ENCODE results near the gene TRAF3IP3. TPM values are rescaled to one million over a fixed set of nuclear protein-coding genes. Genes with fewer than 3 reads are reported as not detected.

Gene TRAF3IP3
- total RNA-seq, 6 donors from 2014 or later, result 6.4 to 58.7 (median 10.8) TPM

GRCh38 chr1:209767706-209768105 is 11.9 kb downstream of the TRAF3IP3 start:
- peak overlapping the region in 3 of 4 donors; percentile 73 to 81 (median 77) for H3K27ac ChIP-seq
- DNase-seq, result no peak
- H3K9me3 ChIP-seq, result no peaks in the 10 kb centered on the region
- no peak overlapping the region for H3K4me3 ChIP-seq
- H3K27me3 ChIP-seq, result no peaks in the 10 kb centered on the region
- H3K36me3 ChIP-seq, result no peaks in the 10 kb centered on the region
- ATAC-seq (ENCODE audit: low FRiP score in 2 of 2), result peak in 1 of 2 donors; percentile 52
- TF ChIP-seq POLR2AphosphoS5 (IDR thresholded peaks at IDR 0.05), result no peak
- no peak for TF ChIP-seq EP300 (IDR thresholded peaks at IDR 0.05)
- no peak for TF ChIP-seq POLR2A (IDR thresholded peaks at IDR 0.05)
- no peak for TF ChIP-seq CTCF (IDR thresholded peaks at IDR 0.05)
- peaks cover 22 to 28% (median 24%) of the 10 kb centered on the region in 4 donors for H3K4me1 ChIP-seq

GRCh38 chr1:209768354-209768774 is 12.5 kb downstream of the TRAF3IP3 start:
- Histone ChIP-seq H3K9me3 (no peaks in the 10 kb centered on the region), H3K4me3 (peak overlapping the region in 3 of 4 donors; percentile 15 to 39 (median 39)), H3K27me3 (no peaks in the 10 kb centered on the region), H3K27ac (peak overlapping the region; percentile 62 to 81 (median 75)), H3K4me1 (peaks cover 22 to 28% (median 24%) of the 10 kb centered on the region in 4 donors), H3K36me3 (no peaks in the 10 kb centered on the region)
- WGBS, 2 donors, result 59 to 68% methylated on average over 9 of the region's 9 CpGs
- peak; percentile 19 to 55 for ATAC-seq (ENCODE audit: low FRiP score in 2 of 2)
- DNase-seq, result peak in 1 of 2 donors; percentile 63
- TF ChIP-seq CTCF (IDR thresholded peaks at IDR 0.05) (no peak), POLR2AphosphoS5 (IDR thresholded peaks at IDR 0.05) (peak in 1 of 2 donors; percentile 31), POLR2A (IDR thresholded peaks at IDR 0.05) (peak in 1 of 4 donors; percentile 21), EP300 (IDR thresholded peaks at IDR 0.05) (no peak)

GRCh38 chr1:209769171-209769904 is 13.5 kb downstream of the TRAF3IP3 start:
- H3K4me3 ChIP-seq, result peak overlapping the region in 3 of 4 donors; percentile 15 to 39 (median 39)
- no peaks in the 10 kb centered on the region for H3K36me3 ChIP-seq
- peak; percentile 12 to 34 for TF ChIP-seq POLR2AphosphoS5 (IDR thresholded peaks at IDR 0.05)
- TF ChIP-seq CTCF (IDR thresholded peaks at IDR 0.05), result no peak
- H3K4me1 ChIP-seq, result peaks cover 22 to 28% (median 24%) of the 10 kb centered on the region in 4 donors
- H3K9me3 ChIP-seq, result no peaks in the 10 kb centered on the region
- WGBS, 2 donors, result 14 to 22% methylated on average over 12 to 13 of the region's 13 CpGs
- DNase-seq (peak in 1 of 2 donors; percentile 77), ATAC-seq (ENCODE audit: low FRiP score in 2 of 2) (peak; percentile 69 to 89)
- H3K27me3 ChIP-seq, result no peaks in the 10 kb centered on the region
- peak overlapping the region; percentile 62 to 81 (median 75) for H3K27ac ChIP-seq

GRCh38 chr1:209769971-209770370 is 14.1 kb downstream of the TRAF3IP3 start:
- no peak for ATAC-seq (ENCODE audit: low FRiP score in 2 of 2)
- H3K27me3 ChIP-seq, result no peaks in the 10 kb centered on the region

More at GRCh38 chr1:209769971-209770370, 14.1 kb downstream of the TRAF3IP3 start:
- peak overlapping the region in 3 of 4 donors; percentile 15 to 39 (median 39) for H3K4me3 ChIP-seq
- H3K27ac ChIP-seq, result peak overlapping the region; percentile 62 to 81 (median 75)
- TF ChIP-seq CTCF (IDR thresholded peaks at IDR 0.05) (no peak), POLR2A (IDR thresholded peaks at IDR 0.05) (no peak), POLR2AphosphoS5 (IDR thresholded peaks at IDR 0.05) (no peak), EP300 (IDR thresholded peaks at IDR 0.05) (no peak)
- DNase-seq, result no peak
- H3K36me3 ChIP-seq, result no peaks in the 10 kb centered on the region
- no peaks in the 10 kb centered on the region for H3K9me3 ChIP-seq
- WGBS, 2 donors, result 46 to 59% methylated on average over 7 of the region's 7 CpGs
- peaks cover 22 to 28% (median 24%) of the 10 kb centered on the region in 4 donors for H3K4me1 ChIP-seq

Measured in upper lobe of left lung (tissue), 6 donors.